Naive thymus-derived CD4-positive, alpha-beta T cell (primary cell): ENCODE data around the gene DCLRE1C. TPM values are rescaled to one million over a fixed set of nuclear protein-coding genes. Genes with fewer than 3 reads are reported as not detected.

Source experiments
- ATAC-seq: fragments of 150-1000 bp; cut with Tn5 transposase; 2 replicates; pipeline ENCODE4 v1.10.0; 2021; ENCODE audit warnings: mild to moderate bottlenecking, moderate library complexity
- CTCF ChIA-PET: fragments of 350-600 bp; sonication (Branson Sonifier 250); formaldehyde crosslinking; loops from one replicate; lab custom pipeline; 2021; ENCODE audit warnings: antibody characterized with exemption; lab: Charles Lee
- POLR2A ChIA-PET: fragments of 350-600 bp; sonication (Branson Sonifier 250); formaldehyde crosslinking; loops from one replicate; lab custom pipeline; 2021; ENCODE audit warnings: antibody characterized with exemption, inconsistent platforms; lab: Charles Lee
- DNase-seq, 9 donors: peaks; one replicate each; pipeline versions ENCODE4 v3.0.0 to v3.0.0-alpha.2; 2020 to 2022; ENCODE audit warnings: mixed read lengths in 1 of 9
- H3K27ac ChIP-seq: one replicate; pipeline ENCODE4 v1.7.0; 2013; ENCODE audit warnings: mild to moderate bottlenecking, low read depth, low read length, moderate library complexity
- H3K27me3 ChIP-seq, 2 donors: one replicate each; pipeline ENCODE4 v1.7.0; 2013; ENCODE audit warnings: low read length in 2 of 2, mild to moderate bottlenecking in 2 of 2, moderate library complexity in 2 of 2; ENCODE audit not compliant: control insufficient read depth in 2 of 2, insufficient read depth in 2 of 2
- H3K36me3 ChIP-seq, 3 experiments: 1 replicate in 2 of 3; 2 replicates in 1 of 3; pipeline ENCODE4 v1.7.0; 2013; ENCODE audit warnings: low read length in 3 of 3, mild to moderate bottlenecking in 3 of 3, moderate library complexity in 1 of 3; ENCODE audit not compliant: insufficient read depth in 3 of 3, control insufficient read depth in 2 of 3
- H3K4me1 ChIP-seq, 2 donors: one replicate each; pipeline ENCODE4 v1.7.0; 2013; ENCODE audit warnings: low read length in 2 of 2, mild to moderate bottlenecking in 2 of 2, moderate library complexity in 1 of 2; ENCODE audit not compliant: control insufficient read depth in 2 of 2, insufficient read depth in 2 of 2
- H3K4me3 ChIP-seq: 2 replicates; pipeline ENCODE4 v1.7.0; 2013; ENCODE audit warnings: mild to moderate bottlenecking, low read length
- H3K9me3 ChIP-seq, 3 experiments: 1 replicate in 2 of 3; 2 replicates in 1 of 3; pipeline ENCODE4 v1.7.0; 2013; ENCODE audit warnings: low read length in 3 of 3; ENCODE audit not compliant: control insufficient read depth in 2 of 3
- H3K27ac Mint-ChIP-seq, 9 donors: one replicate each; pipeline ENCODE4 v1.8.0; 2020 to 2022; ENCODE audit warnings: mixed read lengths in 9 of 9, mild to moderate bottlenecking in 8 of 9, moderate library complexity in 5 of 9, inconsistent platforms in 2 of 9
- H3K27me3 Mint-ChIP-seq, 5 donors: one replicate each; pipeline ENCODE4 v1.8.0; 2021 to 2022; ENCODE audit warnings: mixed read lengths in 5 of 5, mild to moderate bottlenecking in 1 of 5
- H3K36me3 Mint-ChIP-seq, 5 donors: one replicate each; pipeline ENCODE4 v1.8.0; 2020 to 2022; ENCODE audit warnings: mixed read lengths in 5 of 5, mild to moderate bottlenecking in 3 of 5, inconsistent platforms in 1 of 5
- H3K4me1 Mint-ChIP-seq, 7 donors: one replicate each; pipeline ENCODE4 v1.8.0; 2020 to 2022; ENCODE audit warnings: mixed read lengths in 7 of 7, mild to moderate bottlenecking in 3 of 7, inconsistent platforms in 1 of 7
- H3K4me3 Mint-ChIP-seq, 10 donors: one replicate each; pipeline ENCODE4 v1.8.0; 2020 to 2022; ENCODE audit warnings: mild to moderate bottlenecking in 10 of 10, mixed read lengths in 10 of 10, moderate library complexity in 6 of 10, inconsistent platforms in 2 of 10
- H3K9me3 Mint-ChIP-seq, 11 donors: one replicate each; pipeline ENCODE4 v1.8.0; 2020 to 2022; ENCODE audit warnings: mixed read lengths in 11 of 11, mild to moderate bottlenecking in 4 of 11, inconsistent platforms in 1 of 11, moderate library complexity in 1 of 11
- intact Hi-C, 2 donors: fragments of 100-400 bp; cut with micrococcal nuclease; formaldehyde crosslinking; loops; one replicate each; pipeline ENCODE4 v1.15.1; 2023
- polyA plus RNA-seq, 2 donors: library from polyadenylated mRNA; unstranded; fragments of 300-500 nt; fragmentation: Illumina TruSeq; gene quantifications; one replicate each; pipeline ENCODE4 v1.2.3, GENCODE V29; 2021
- total RNA-seq, 6 experiments: library from RNA in 5 of 6; stranded (reverse) in 5 of 6; gene quantifications; 1 replicate in 5 of 6; 2 replicates in 1 of 6; pipeline ENCODE4 v1.2.3 and lab custom pipeline; 2021 to 2026

Gene DCLRE1C
- total and polyA plus RNA-seq, 7 experiments from 2014 or later, result 16.4 to 38.7 (median 24.2) TPM

- DNase-seq, result no peak
- Mint-ChIP-seq H3K9me3 (no peaks in the 10 kb centered on the region), H3K27ac (no peak overlapping the region), H3K4me3 (no peak overlapping the region), H3K27me3 (no peaks in the 10 kb centered on the region), H3K4me1 (peaks cover 0 to 15% (median 0%) of the 10 kb centered on the region in 7 donors), H3K36me3 (peaks cover 5 to 37% (median 22%) of the 10 kb centered on the region in 5 donors)
- Histone ChIP-seq H3K9me3 (no peaks in the 10 kb centered on the region), H3K4me3 (no peak overlapping the region), H3K36me3 (peaks cover 0 to 53% (median under 1%) of the 10 kb centered on the region in 3 experiments), H3K27me3 (no peaks in the 10 kb centered on the region), H3K4me1 (no peaks in the 10 kb centered on the region), H3K27ac (no peak overlapping the region)
- intact Hi-C loops, result no loop called here
- ChIA-PET CTCF (interaction anchor here (0.7 kb wide), 1 partner anchor 38 kb away, joined by 3 read pairs; no protein-coding TSS in a partner anchor), POLR2A (interaction anchor here (0.7 kb wide), 1 partner anchor 58 kb away, joined by 3 read pairs; the partner anchor contains the start of gene SUV39H2)
- no peak for ATAC-seq
These were observed 17.3 kb downstream of the DCLRE1C start for GRCh38 chr10:14936584-14936983.

GRCh38 chr10:14930610-14931009 is 23.3 kb downstream of the DCLRE1C start:
- Histone ChIP-seq H3K4me1 (no peaks in the 10 kb centered on the region), H3K27me3 (no peaks in the 10 kb centered on the region), H3K36me3 (peaks cover 9 to 74% (median 19%) of the 10 kb centered on the region in 3 experiments), H3K4me3 (no peak overlapping the region), H3K9me3 (no peaks in the 10 kb centered on the region), H3K27ac (no peak overlapping the region)
- POLR2A ChIA-PET, result no interaction called here
- Mint-ChIP-seq H3K27me3 (no peaks in the 10 kb centered on the region), H3K27ac (no peak overlapping the region), H3K4me3 (no peak overlapping the region), H3K9me3 (no peaks in the 10 kb centered on the region), H3K4me1 (peaks cover 0 to 5% (median 0%) of the 10 kb centered on the region in 7 donors), H3K36me3 (peaks cover 14 to 62% (median 39%) of the 10 kb centered on the region in 5 donors)
- ATAC-seq, result no peak
- no peak for DNase-seq
- intact Hi-C loops, result no loop called here
- CTCF ChIA-PET, result no interaction called here

- Histone ChIP-seq H3K4me3 (no peak overlapping the region), H3K27me3 (no peaks in the 10 kb centered on the region), H3K9me3 (no peaks in the 10 kb centered on the region), H3K27ac (no peak overlapping the region), H3K36me3 (peaks cover 9 to 69% (median 33%) of the 10 kb centered on the region in 3 experiments), H3K4me1 (no peaks in the 10 kb centered on the region)
- Mint-ChIP-seq H3K27me3 (no peaks in the 10 kb centered on the region), H3K9me3 (no peaks in the 10 kb centered on the region), H3K4me1 (peaks cover 0 to 4% (median 0%) of the 10 kb centered on the region in 7 donors), H3K27ac (peak overlapping the region in 1 of 9 donors; percentile 29), H3K4me3 (no peak overlapping the region), H3K36me3 (peaks cover 22 to 62% (median 44%) of the 10 kb centered on the region in 5 donors)
- intact Hi-C loops, result no loop called here
- DNase-seq (no peak), ATAC-seq (no peak)
- CTCF ChIA-PET, result no interaction called here
- POLR2A ChIA-PET, result no interaction called here
These were observed 27.0 kb downstream of the DCLRE1C start for GRCh38 chr10:14926722-14927416.

GRCh38 chr10:14926061-14926470 is 27.8 kb downstream of the DCLRE1C start:
- H3K36me3 Mint-ChIP-seq, result peaks cover 28 to 65% (median 50%) of the 10 kb centered on the region in 5 donors
- no peak for ATAC-seq
- no peak overlapping the region for H3K4me3 Mint-ChIP-seq
- H3K27ac Mint-ChIP-seq, result peak overlapping the region in 1 of 9 donors; percentile 41
- intact Hi-C loops, result no loop called here
- DNase-seq, result no peak
- Histone ChIP-seq H3K9me3 (no peaks in the 10 kb centered on the region), H3K4me1 (no peaks in the 10 kb centered on the region), H3K27ac (no peak overlapping the region), H3K36me3 (peaks cover 9 to 69% (median 32%) of the 10 kb centered on the region in 3 experiments), H3K27me3 (no peaks in the 10 kb centered on the region), H3K4me3 (no peak overlapping the region)
- POLR2A ChIA-PET, result no interaction called here
- CTCF ChIA-PET, result no interaction called here
- H3K27me3 Mint-ChIP-seq, result no peaks in the 10 kb centered on the region
- peaks cover 0 to 3% (median 0%) of the 10 kb centered on the region in 11 donors for H3K9me3 Mint-ChIP-seq
- H3K4me1 Mint-ChIP-seq, result peaks cover 0 to 6% (median 0%) of the 10 kb centered on the region in 7 donors

- peaks cover 0 to 6% (median 0%) of the 10 kb centered on the region in 7 donors for H3K4me1 Mint-ChIP-seq
- intact Hi-C loops, result no loop called here
- H3K4me3 Mint-ChIP-seq, result no peak overlapping the region
- DNase-seq (no peak), ATAC-seq (no peak)
- H3K9me3 Mint-ChIP-seq, result peaks cover 0 to 3% (median 0%) of the 10 kb centered on the region in 11 donors
- Histone ChIP-seq H3K27me3 (no peaks in the 10 kb centered on the region), H3K4me1 (no peaks in the 10 kb centered on the region), H3K9me3 (no peaks in the 10 kb centered on the region), H3K27ac (no peak overlapping the region), H3K36me3 (peaks cover 5 to 70% (median 31%) of the 10 kb centered on the region in 3 experiments), H3K4me3 (no peak overlapping the region)
- ChIA-PET POLR2A (no interaction called here), CTCF (no interaction called here)
- no peak overlapping the region for H3K27ac Mint-ChIP-seq
- H3K27me3 Mint-ChIP-seq, result no peaks in the 10 kb centered on the region
- H3K36me3 Mint-ChIP-seq, result peaks cover 28 to 67% (median 55%) of the 10 kb centered on the region in 5 donors
These were observed 28.6 kb downstream of the DCLRE1C start for GRCh38 chr10:14925268-14925667.

GRCh38 chr10:14924013-14924412 is 29.9 kb downstream of the DCLRE1C start:
- H3K4me3 ChIP-seq, result no peak overlapping the region
- no peak for ATAC-seq
- H3K27ac ChIP-seq, result no peak overlapping the region
- Mint-ChIP-seq H3K4me1 (peaks cover 0 to 14% (median 0%) of the 10 kb centered on the region in 7 donors), H3K27ac (no peak overlapping the region), H3K27me3 (no peaks in the 10 kb centered on the region), H3K4me3 (no peak overlapping the region), H3K9me3 (peaks cover 0 to 5% (median 0%) of the 10 kb centered on the region in 11 donors), H3K36me3 (peaks cover 38 to 80% (median 68%) of the 10 kb centered on the region in 5 donors)
- ChIA-PET POLR2A (no interaction called here), CTCF (no interaction called here)
- no peak for DNase-seq
- peaks cover 9 to 80% (median 40%) of the 10 kb centered on the region in 3 experiments for H3K36me3 ChIP-seq
- intact Hi-C loops, result no loop called here
- no peaks in the 10 kb centered on the region for H3K27me3 ChIP-seq
- H3K9me3 ChIP-seq, result no peaks in the 10 kb centered on the region
- H3K4me1 ChIP-seq, result no peaks in the 10 kb centered on the region
